Measurements from ENCODE around the gene FUT8.

Gene FUT8

GRCh38 chr14:65783101-65783500, 370.6 kb downstream of the FUT8 start:
- Histone ChIP-seq H3K4me3 (ENCODE audit: insufficient read length, low read depth) (no peak overlapping the region), H3K9ac (ENCODE audit: insufficient read length, low read depth) (no peak overlapping the region), H3K27me3 (ENCODE audit: insufficient read depth, insufficient read length) (no peaks in the 10 kb centered on the region), H3K36me3 (ENCODE audit: insufficient read depth, insufficient read length, low read length) (no peaks in the 10 kb centered on the region), H3K4me1 (ENCODE audit: insufficient read depth, insufficient read length) (no peaks in the 10 kb centered on the region), H3K9me3 (ENCODE audit: insufficient read depth, low read length) (no peaks in the 10 kb centered on the region)
- TF ChIP-seq ZNF274 (IDR thresholded peaks at IDR 0.05; ENCODE audit: low read depth, low read length) = no peak
- TF ChIP-seq SUZ12 (IDR thresholded peaks at IDR 0.05; ENCODE audit: extremely low read depth, insufficient read depth, insufficient read length) = no peak
- TF ChIP-seq YY1 (IDR thresholded peaks at IDR 0.05; ENCODE audit: insufficient read depth, insufficient read length) = no peak
- no peak for DNase-seq (ENCODE audit: low read depth, low spot score)

GRCh38 chr14:65783576-65783975, 371.0 kb downstream of the FUT8 start:
- Histone ChIP-seq H3K36me3 (ENCODE audit: insufficient read depth, insufficient read length, low read length) (no peaks in the 10 kb centered on the region), H3K27me3 (ENCODE audit: insufficient read depth, insufficient read length) (no peaks in the 10 kb centered on the region), H3K4me1 (ENCODE audit: insufficient read depth, insufficient read length) (no peaks in the 10 kb centered on the region), H3K4me3 (ENCODE audit: insufficient read length, low read depth) (no peak overlapping the region), H3K9me3 (ENCODE audit: insufficient read depth, low read length) (no peaks in the 10 kb centered on the region), H3K9ac (ENCODE audit: insufficient read length, low read depth) (no peak overlapping the region)
- TF ChIP-seq ZNF274 (IDR thresholded peaks at IDR 0.05; ENCODE audit: low read depth, low read length) (no peak), SUZ12 (IDR thresholded peaks at IDR 0.05; ENCODE audit: extremely low read depth, insufficient read depth, insufficient read length) (no peak), YY1 (IDR thresholded peaks at IDR 0.05; ENCODE audit: insufficient read depth, insufficient read length) (no peak)
- DNase-seq (ENCODE audit: low read depth, low spot score) = no peak

- Histone ChIP-seq H3K4me1 (ENCODE audit: insufficient read depth, insufficient read length) (no peaks in the 10 kb centered on the region), H3K36me3 (ENCODE audit: insufficient read depth, insufficient read length, low read length) (no peaks in the 10 kb centered on the region), H3K4me3 (ENCODE audit: insufficient read length, low read depth) (no peak overlapping the region), H3K9ac (ENCODE audit: insufficient read length, low read depth) (no peak overlapping the region), H3K27me3 (ENCODE audit: insufficient read depth, insufficient read length) (no peaks in the 10 kb centered on the region), H3K9me3 (ENCODE audit: insufficient read depth, low read length) (no peaks in the 10 kb centered on the region)
- TF ChIP-seq YY1 (IDR thresholded peaks at IDR 0.05; ENCODE audit: insufficient read depth, insufficient read length) (no peak), ZNF274 (IDR thresholded peaks at IDR 0.05; ENCODE audit: low read depth, low read length) (no peak), SUZ12 (IDR thresholded peaks at IDR 0.05; ENCODE audit: extremely low read depth, insufficient read depth, insufficient read length) (no peak)
- DNase-seq (ENCODE audit: low read depth, low spot score) = no peak
Observed at GRCh38 chr14:65784574-65784973, 372.0 kb downstream of the FUT8 start.

- Histone ChIP-seq H3K36me3 (ENCODE audit: insufficient read depth, insufficient read length, low read length) (no peaks in the 10 kb centered on the region), H3K27me3 (ENCODE audit: insufficient read depth, insufficient read length) (no peaks in the 10 kb centered on the region), H3K4me3 (ENCODE audit: insufficient read length, low read depth) (no peak overlapping the region), H3K9ac (ENCODE audit: insufficient read length, low read depth) (no peak overlapping the region), H3K9me3 (ENCODE audit: insufficient read depth, low read length) (no peaks in the 10 kb centered on the region), H3K4me1 (ENCODE audit: insufficient read depth, insufficient read length) (no peaks in the 10 kb centered on the region)
- DNase-seq (ENCODE audit: low read depth, low spot score) = no peak
- TF ChIP-seq YY1 (IDR thresholded peaks at IDR 0.05; ENCODE audit: insufficient read depth, insufficient read length) (no peak), ZNF274 (IDR thresholded peaks at IDR 0.05; ENCODE audit: low read depth, low read length) (no peak), SUZ12 (IDR thresholded peaks at IDR 0.05; ENCODE audit: extremely low read depth, insufficient read depth, insufficient read length) (no peak)
Observed at GRCh38 chr14:65787461-65787860, 374.9 kb downstream of the FUT8 start.

GRCh38 chr14:65788876-65789275, 376.3 kb downstream of the FUT8 start:
- peaks cover 2% of the 10 kb centered on the region for H3K4me1 ChIP-seq (ENCODE audit: insufficient read depth, insufficient read length)
- DNase-seq (ENCODE audit: low read depth, low spot score) = no peak
- no peak overlapping the region for H3K9ac ChIP-seq (ENCODE audit: insufficient read length, low read depth)
- no peak overlapping the region for H3K4me3 ChIP-seq (ENCODE audit: insufficient read length, low read depth)
- no peaks in the 10 kb centered on the region for H3K9me3 ChIP-seq (ENCODE audit: insufficient read depth, low read length)
- no peaks in the 10 kb centered on the region for H3K36me3 ChIP-seq (ENCODE audit: insufficient read depth, insufficient read length, low read length)
- TF ChIP-seq SUZ12 (IDR thresholded peaks at IDR 0.05; ENCODE audit: extremely low read depth, insufficient read depth, insufficient read length) = no peak
- no peak for TF ChIP-seq ZNF274 (IDR thresholded peaks at IDR 0.05; ENCODE audit: low read depth, low read length)
- no peak for TF ChIP-seq YY1 (IDR thresholded peaks at IDR 0.05; ENCODE audit: insufficient read depth, insufficient read length)
- H3K27me3 ChIP-seq (ENCODE audit: insufficient read depth, insufficient read length) = no peaks in the 10 kb centered on the region

- TF ChIP-seq ZNF274 (IDR thresholded peaks at IDR 0.05; ENCODE audit: low read depth, low read length) = no peak
- no peak for TF ChIP-seq SUZ12 (IDR thresholded peaks at IDR 0.05; ENCODE audit: extremely low read depth, insufficient read depth, insufficient read length)
- TF ChIP-seq YY1 (IDR thresholded peaks at IDR 0.05; ENCODE audit: insufficient read depth, insufficient read length) = no peak
Observed at GRCh38 chr14:65789363-65789762, 376.8 kb downstream of the FUT8 start.

GRCh38 chr14:65790172-65790815, 377.8 kb downstream of the FUT8 start:
- no peak overlapping the region for H3K9ac ChIP-seq (ENCODE audit: insufficient read length, low read depth)
- peaks cover 2% of the 10 kb centered on the region for H3K4me1 ChIP-seq (ENCODE audit: insufficient read depth, insufficient read length)
- no peaks in the 10 kb centered on the region for H3K27me3 ChIP-seq (ENCODE audit: insufficient read depth, insufficient read length)

More at GRCh38 chr14:65789363-65789762, 376.8 kb downstream of the FUT8 start:
- no peak for DNase-seq (ENCODE audit: low read depth, low spot score)
- Histone ChIP-seq H3K4me3 (ENCODE audit: insufficient read length, low read depth) (no peak overlapping the region), H3K9me3 (ENCODE audit: insufficient read depth, low read length) (no peaks in the 10 kb centered on the region), H3K27me3 (ENCODE audit: insufficient read depth, insufficient read length) (no peaks in the 10 kb centered on the region), H3K36me3 (ENCODE audit: insufficient read depth, insufficient read length, low read length) (no peaks in the 10 kb centered on the region), H3K4me1 (ENCODE audit: insufficient read depth, insufficient read length) (peaks cover 2% of the 10 kb centered on the region), H3K9ac (ENCODE audit: insufficient read length, low read depth) (no peak overlapping the region)

More at GRCh38 chr14:65790172-65790815, 377.8 kb downstream of the FUT8 start:
- Histone ChIP-seq H3K9me3 (ENCODE audit: insufficient read depth, low read length) (no peaks in the 10 kb centered on the region), H3K4me3 (ENCODE audit: insufficient read length, low read depth) (no peak overlapping the region), H3K36me3 (ENCODE audit: insufficient read depth, insufficient read length, low read length) (no peaks in the 10 kb centered on the region)
- no peak for DNase-seq (ENCODE audit: low read depth, low spot score)
- TF ChIP-seq YY1 (IDR thresholded peaks at IDR 0.05; ENCODE audit: insufficient read depth, insufficient read length) (no peak), SUZ12 (IDR thresholded peaks at IDR 0.05; ENCODE audit: extremely low read depth, insufficient read depth, insufficient read length) (no peak), ZNF274 (IDR thresholded peaks at IDR 0.05; ENCODE audit: low read depth, low read length) (no peak)
